GM18951 (cell line): Measurements from ENCODE around the gene ELMO2.

ENCODE experiments used
- POLR2A ChIP-seq: IDR thresholded peaks from 4 replicates; pipeline ENCODE4 v1.6.1; 2011; ENCODE audit warnings: mild to moderate bottlenecking; ENCODE audit not compliant: insufficient read length, insufficient read depth; ENCODE audit errors: extremely low read depth
- in situ Hi-C: fragments of 300-500 bp; cut with MboI; formaldehyde crosslinking; loops from one replicate; pipeline ENCODE4 v1.12.0; 2022; ENCODE audit warnings: low sequenced_read_pairs, mixed read lengths, inconsistent platforms; ENCODE audit not compliant: unreplicated experiment

The ELMO2 gene

GRCh38 chr20:46349035-46349741 lies 57.2 kb downstream of the ELMO2 start:
- no peak for TF ChIP-seq POLR2A
- in situ Hi-C loops = no loop called here

- in situ Hi-C loops = no loop called here
- TF ChIP-seq POLR2A = no peak
These were observed 58.3 kb downstream of the ELMO2 start for GRCh38 chr20:46347841-46348803.

GRCh38 chr20:46346770-46347169 lies 59.6 kb downstream of the ELMO2 start:
- in situ Hi-C loops = no loop called here
- TF ChIP-seq POLR2A = no peak

- TF ChIP-seq POLR2A = no peak
- in situ Hi-C loops = no loop called here
These were observed 61.8 kb downstream of the ELMO2 start for GRCh38 chr20:46344488-46345162.

GRCh38 chr20:46343975-46344357 lies 62.4 kb downstream of the ELMO2 start:
- in situ Hi-C loops = no loop called here
- no peak for TF ChIP-seq POLR2A

- in situ Hi-C loops = no loop called here
These were observed 63.0 kb downstream of the ELMO2 start for GRCh38 chr20:46343348-46343974.

GRCh38 chr20:46342451-46343347 lies 63.7 kb downstream of the ELMO2 start:
- TF ChIP-seq POLR2A = no peak
- in situ Hi-C loops = no loop called here

More at GRCh38 chr20:46343348-46343974, 63.0 kb downstream of the ELMO2 start:
- no peak for TF ChIP-seq POLR2A

- in situ Hi-C loops = no loop called here
- no peak for TF ChIP-seq POLR2A
These were observed 64.4 kb downstream of the ELMO2 start for GRCh38 chr20:46342010-46342378.

GRCh38 chr20:46341074-46342009 lies 65.1 kb downstream of the ELMO2 start:
- no peak for TF ChIP-seq POLR2A
- in situ Hi-C loops = no loop called here

- in situ Hi-C loops = no loop called here
These were observed 67.4 kb downstream of the ELMO2 start for GRCh38 chr20:46339037-46339436.

GRCh38 chr20:46336735-46337134 lies 69.7 kb downstream of the ELMO2 start:
- no peak for TF ChIP-seq POLR2A
- in situ Hi-C loops = no loop called here

More at GRCh38 chr20:46339037-46339436, 67.4 kb downstream of the ELMO2 start:
- TF ChIP-seq POLR2A = no peak
